ENCODE results near the gene ATXN7. TPM values are rescaled to one million over a fixed set of nuclear protein-coding genes. Genes with fewer than 3 reads are reported as not detected.

The ATXN7 gene
- total and polyA plus RNA-seq, 8 donors = 2.1 to 333 (median 30.8) TPM

- Histone ChIP-seq H3K36me3 (peaks cover 49 to 95% (median 89%) of the 10 kb centered on the region in 4 donors), H3K4me1 (peaks cover 0 to 8% (median 0%) of the 10 kb centered on the region in 4 donors), H3K27me3 (no peaks in the 10 kb centered on the region), H3K9me3 (no peaks in the 10 kb centered on the region), H3K4me3 (no peak overlapping the region), H3K27ac (no peak overlapping the region)
- TF ChIP-seq POLR2A (IDR thresholded peaks at IDR 0.05) (no peak), POLR2AphosphoS5 (IDR thresholded peaks at IDR 0.05) (peak in 1 of 3 donors; percentile 84), CTCF (IDR thresholded peaks at IDR 0.05) (peak in 6 of 7 experiments; percentile 43 to 97 (median 96))
- intact Hi-C loops (cut with DNase I; ENCODE audit: low total_unique reads) = loop anchor here (10.0 kb wide), 1 partner anchor 79 kb away; the partner anchor contains the start of gene SCAANT1
- peak; percentile 68 to 90 for DNase-seq
- 33 to 35% (median 35%) methylated on average over 3 of the region's 3 CpGs for WGBS, 5 donors
These were observed 130.0 kb downstream of the ATXN7 start for GRCh38 chr3:63993653-63994079.

- intact Hi-C loops (cut with DNase I; ENCODE audit: low total_unique reads) = loop anchor here (10.0 kb wide), 1 partner anchor 80 kb away; the partner anchor contains the start of gene SCAANT1
These were observed 131.4 kb downstream of the ATXN7 start for GRCh38 chr3:63995086-63995485.

GRCh38 chr3:63998852-63999754, 135.4 kb downstream of the ATXN7 start:
- Histone ChIP-seq H3K36me3 (peaks cover 22 to 90% (median 80%) of the 10 kb centered on the region in 4 donors), H3K27me3 (no peaks in the 10 kb centered on the region), H3K27ac (peak overlapping the region in 3 of 5 donors; percentile 31 to 54 (median 37)), H3K9me3 (no peaks in the 10 kb centered on the region), H3K4me1 (peaks cover 0 to 6% (median 0%) of the 10 kb centered on the region in 4 donors), H3K4me3 (no peak overlapping the region)
- intact Hi-C loops (cut with DNase I; ENCODE audit: low total_unique reads) = loop anchor here (10.0 kb wide), 1 partner anchor 84 kb away; the partner anchor contains the start of gene SCAANT1
- DNase-seq = no peak
- 69 to 73% (median 70%) methylated on average over 10 of the region's 10 CpGs for WGBS, 5 donors
- TF ChIP-seq CTCF (IDR thresholded peaks at IDR 0.05) (no peak), POLR2AphosphoS5 (IDR thresholded peaks at IDR 0.05) (no peak), EP300 (IDR thresholded peaks at IDR 0.05) (no peak), POLR2A (IDR thresholded peaks at IDR 0.05) (no peak)

More at GRCh38 chr3:63995086-63995485, 131.4 kb downstream of the ATXN7 start:
- Histone ChIP-seq H3K27ac (no peak overlapping the region), H3K4me3 (no peak overlapping the region), H3K36me3 (peaks cover 45 to 95% (median 88%) of the 10 kb centered on the region in 4 donors), H3K4me1 (peaks cover 0 to 8% (median 0%) of the 10 kb centered on the region in 4 donors), H3K27me3 (no peaks in the 10 kb centered on the region), H3K9me3 (no peaks in the 10 kb centered on the region)
- WGBS, 5 donors = 81 to 91% (median 86%) methylated on average over 5 of the region's 5 CpGs
- no peak for TF ChIP-seq EP300 (IDR thresholded peaks at IDR 0.05)
- TF ChIP-seq CTCF (IDR thresholded peaks at IDR 0.05) = no peak
- TF ChIP-seq POLR2AphosphoS5 (IDR thresholded peaks at IDR 0.05) = no peak
- TF ChIP-seq POLR2A (IDR thresholded peaks at IDR 0.05) = no peak
- DNase-seq = no peak

GRCh38 chr3:64000453-64001055, 136.9 kb downstream of the ATXN7 start:
- TF ChIP-seq EP300 (IDR thresholded peaks at IDR 0.05) = no peak
- TF ChIP-seq CTCF (IDR thresholded peaks at IDR 0.05) = no peak
- TF ChIP-seq POLR2AphosphoS5 (IDR thresholded peaks at IDR 0.05) = no peak
- TF ChIP-seq POLR2A (IDR thresholded peaks at IDR 0.05) = no peak
- DNase-seq = no peak
- H3K9me3 ChIP-seq = no peaks in the 10 kb centered on the region
- peaks cover 14 to 90% (median 81%) of the 10 kb centered on the region in 4 donors for H3K36me3 ChIP-seq
- H3K27ac ChIP-seq = no peak overlapping the region
- H3K4me3 ChIP-seq = no peak overlapping the region
- no peaks in the 10 kb centered on the region for H3K27me3 ChIP-seq
- intact Hi-C loops (cut with DNase I; ENCODE audit: low total_unique reads) = no loop called here
- H3K4me1 ChIP-seq = peaks cover 0 to 6% (median 0%) of the 10 kb centered on the region in 4 donors
- 84 to 91% (median 89%) methylated on average over 9 of the region's 9 CpGs for WGBS, 5 donors

All from stomach (tissue), 9 donors.